ENCODE results near the gene HMX1. TPM values are rescaled to one million over a fixed set of nuclear protein-coding genes. Genes with fewer than 3 reads are reported as not detected.

The HMX1 gene
- total RNA-seq, 1 donor from 2014 or later = 0.92 TPM

DNA sequence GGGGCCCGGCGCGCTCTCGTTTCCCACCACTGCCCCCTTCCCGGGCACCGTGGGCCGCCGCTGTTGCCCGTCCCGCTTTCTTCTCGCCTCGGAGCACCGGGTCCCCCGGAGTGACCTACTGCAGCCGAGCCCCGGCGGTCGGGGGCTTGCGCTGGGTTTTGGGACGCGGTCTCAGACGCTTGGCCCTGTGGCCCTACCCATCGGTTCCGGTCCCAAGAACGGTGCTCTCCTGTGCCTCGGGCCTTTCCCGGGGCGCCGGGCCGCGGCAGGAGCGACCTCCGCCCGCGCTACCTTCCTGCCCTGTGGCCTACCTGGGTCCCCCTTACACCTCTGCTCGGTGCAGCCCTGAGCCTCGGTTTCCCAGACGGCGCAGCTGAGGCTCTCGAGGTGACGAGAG, 21.6 kb upstream of the HMX1 start:
- Mint-ChIP-seq H3K36me3 (no peaks in the 10 kb centered on the region), H3K27ac (no peak overlapping the region), H3K27me3 (ENCODE audit: low read depth) (peaks cover 98% of the 10 kb centered on the region), H3K4me1 (peaks cover 5% of the 10 kb centered on the region), H3K9me3 (no peaks in the 10 kb centered on the region), H3K4me3 (no peak overlapping the region)
- TF ChIP-seq, protein P1, sequence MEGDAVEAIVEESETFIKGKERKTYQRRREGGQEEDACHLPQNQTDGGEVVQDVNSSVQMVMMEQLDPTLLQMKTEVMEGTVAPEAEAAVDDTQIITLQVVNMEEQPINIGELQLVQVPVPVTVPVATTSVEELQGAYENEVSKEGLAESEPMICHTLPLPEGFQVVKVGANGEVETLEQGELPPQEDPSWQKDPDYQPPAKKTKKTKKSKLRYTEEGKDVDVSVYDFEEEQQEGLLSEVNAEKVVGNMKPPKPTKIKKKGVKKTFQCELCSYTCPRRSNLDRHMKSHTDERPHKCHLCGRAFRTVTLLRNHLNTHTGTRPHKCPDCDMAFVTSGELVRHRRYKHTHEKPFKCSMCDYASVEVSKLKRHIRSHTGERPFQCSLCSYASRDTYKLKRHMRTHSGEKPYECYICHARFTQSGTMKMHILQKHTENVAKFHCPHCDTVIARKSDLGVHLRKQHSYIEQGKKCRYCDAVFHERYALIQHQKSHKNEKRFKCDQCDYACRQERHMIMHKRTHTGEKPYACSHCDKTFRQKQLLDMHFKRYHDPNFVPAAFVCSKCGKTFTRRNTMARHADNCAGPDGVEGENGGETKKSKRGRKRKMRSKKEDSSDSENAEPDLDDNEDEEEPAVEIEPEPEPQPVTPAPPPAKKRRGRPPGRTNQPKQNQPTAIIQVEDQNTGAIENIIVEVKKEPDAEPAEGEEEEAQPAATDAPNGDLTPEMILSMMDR (IDR thresholded peaks at IDR 0.05; ENCODE audit: unreplicated experiment) = no peak
- DNase-seq (ENCODE audit: low spot score in 2 of 2, unreplicated experiment in 2 of 2) = no peak

DNA sequence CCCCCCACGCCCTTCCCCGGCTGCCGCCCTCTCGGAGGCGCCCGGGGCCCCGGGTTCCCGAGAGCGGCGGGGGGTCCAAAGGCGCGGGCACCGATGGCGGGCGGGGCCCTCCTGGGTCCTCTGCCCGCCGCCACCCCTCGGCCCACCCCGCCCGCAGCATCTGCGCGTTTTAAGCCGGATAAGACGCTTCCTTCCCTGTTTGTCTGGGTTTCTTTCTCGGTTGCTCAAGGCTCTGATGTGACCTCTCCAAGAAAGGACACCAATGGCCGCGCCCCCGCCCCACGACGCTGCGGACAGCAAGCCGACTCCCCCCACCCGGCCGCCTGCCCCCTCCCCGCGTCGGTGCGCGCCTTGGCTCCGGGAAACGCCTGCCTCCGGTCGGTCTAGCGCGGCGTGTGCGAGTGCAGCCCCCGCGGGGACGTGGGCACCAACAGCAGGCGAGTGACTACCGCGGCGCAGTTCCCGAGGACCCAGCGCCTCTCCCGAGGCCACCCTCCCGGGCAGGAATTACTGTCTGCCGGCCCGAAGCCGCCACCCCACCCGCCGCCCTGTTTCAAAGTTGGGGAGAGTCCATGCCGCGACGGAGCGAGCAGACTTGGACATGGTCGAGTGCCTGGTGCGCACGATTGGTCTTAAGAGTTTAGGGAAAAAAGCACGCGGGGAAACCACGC, 21.1 kb upstream of the HMX1 start:
- no peak overlapping the region for H3K4me3 Mint-ChIP-seq
- peaks cover 98% of the 10 kb centered on the region for H3K27me3 Mint-ChIP-seq (ENCODE audit: low read depth)
- TF ChIP-seq, protein P1 (IDR thresholded peaks at IDR 0.05; ENCODE audit: unreplicated experiment) = no peak
- DNase-seq (ENCODE audit: low spot score in 2 of 2, unreplicated experiment in 2 of 2) = no peak
- H3K27ac Mint-ChIP-seq = no peak overlapping the region
- H3K4me1 Mint-ChIP-seq = peaks cover 5% of the 10 kb centered on the region
- no peaks in the 10 kb centered on the region for H3K36me3 Mint-ChIP-seq
- H3K9me3 Mint-ChIP-seq = no peaks in the 10 kb centered on the region

DNA sequence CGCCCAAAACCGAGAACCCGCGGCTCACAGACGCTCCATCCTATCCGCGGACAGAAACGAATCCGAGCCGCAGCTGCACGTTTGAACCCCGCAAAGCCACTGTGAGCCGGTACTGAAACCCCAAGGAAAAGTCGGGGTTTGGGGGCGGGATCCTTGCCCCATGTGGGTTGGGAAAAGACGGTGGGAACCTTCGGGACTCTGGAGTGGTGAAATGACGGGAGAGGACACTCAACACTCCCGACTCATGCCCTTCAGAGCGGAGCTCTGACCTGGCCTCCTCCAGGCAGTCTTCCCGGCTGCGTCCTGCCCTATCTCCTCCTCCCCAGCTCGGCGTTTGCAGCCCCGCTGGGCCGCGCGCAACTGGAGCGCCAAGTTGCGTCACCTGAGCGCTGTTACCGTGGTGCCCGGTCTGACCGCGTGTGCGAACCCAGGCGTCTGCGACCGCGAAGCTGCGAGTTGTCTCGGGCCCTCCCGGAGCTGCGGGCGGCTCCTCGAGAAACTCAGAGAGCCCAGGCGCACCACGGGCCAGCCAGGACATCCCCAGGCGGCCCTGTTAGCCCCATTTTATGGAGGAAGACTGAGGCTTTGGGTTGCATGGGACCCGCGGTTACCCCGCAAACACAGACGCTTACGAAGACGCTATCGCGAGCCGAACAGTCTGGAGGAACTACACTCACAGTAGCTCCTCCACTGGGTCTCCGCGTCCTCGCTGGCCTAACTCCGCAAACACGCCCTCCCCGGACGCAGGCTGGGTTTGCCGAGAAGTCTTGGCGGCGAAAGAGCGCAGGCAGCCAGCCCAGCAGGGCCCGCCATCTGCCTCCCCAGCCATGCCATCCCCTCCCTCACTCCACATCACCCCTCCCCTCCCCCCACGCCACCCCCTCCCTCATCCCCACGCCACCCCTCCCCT, 20.3 kb upstream of the HMX1 start:
- H3K27ac Mint-ChIP-seq = no peak overlapping the region
- no peak for DNase-seq (ENCODE audit: low spot score in 2 of 2, unreplicated experiment in 2 of 2)
- H3K27me3 Mint-ChIP-seq (ENCODE audit: low read depth) = peaks cover 98% of the 10 kb centered on the region
- H3K4me3 Mint-ChIP-seq = no peak overlapping the region
- H3K9me3 Mint-ChIP-seq = no peaks in the 10 kb centered on the region
- H3K36me3 Mint-ChIP-seq = no peaks in the 10 kb centered on the region
- peaks cover 5% of the 10 kb centered on the region for H3K4me1 Mint-ChIP-seq
- TF ChIP-seq, protein P1 (IDR thresholded peaks at IDR 0.05; ENCODE audit: unreplicated experiment) = no peak

DNA sequence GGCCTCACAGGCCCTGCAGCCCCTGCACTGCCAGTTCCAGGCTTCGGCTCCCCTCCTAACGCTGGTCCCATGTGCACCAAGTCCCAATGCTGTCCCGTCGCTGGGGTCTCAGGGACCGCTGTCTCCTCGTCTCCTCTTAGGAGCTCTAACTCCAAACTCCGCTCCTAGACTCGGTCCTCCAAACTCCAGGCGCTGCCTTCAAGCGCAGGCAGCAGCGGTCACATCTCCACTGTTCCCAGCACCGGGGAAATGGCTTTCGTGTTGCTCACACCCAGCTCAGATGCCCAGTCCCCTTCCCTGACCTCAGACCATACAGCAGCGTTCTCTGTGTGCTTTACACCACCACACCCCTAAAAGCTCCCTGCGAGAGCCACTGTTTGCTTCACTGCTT, 19.6 kb upstream of the HMX1 start:
- no peak for DNase-seq (ENCODE audit: low spot score in 2 of 2, unreplicated experiment in 2 of 2)
- TF ChIP-seq, protein P1 (IDR thresholded peaks at IDR 0.05; ENCODE audit: unreplicated experiment) = no peak
- H3K27me3 Mint-ChIP-seq (ENCODE audit: low read depth) = peaks cover 98% of the 10 kb centered on the region
- no peaks in the 10 kb centered on the region for H3K36me3 Mint-ChIP-seq
- H3K9me3 Mint-ChIP-seq = no peaks in the 10 kb centered on the region
- peaks cover 5% of the 10 kb centered on the region for H3K4me1 Mint-ChIP-seq
- no peak overlapping the region for H3K27ac Mint-ChIP-seq
- no peak overlapping the region for H3K4me3 Mint-ChIP-seq

DNA sequence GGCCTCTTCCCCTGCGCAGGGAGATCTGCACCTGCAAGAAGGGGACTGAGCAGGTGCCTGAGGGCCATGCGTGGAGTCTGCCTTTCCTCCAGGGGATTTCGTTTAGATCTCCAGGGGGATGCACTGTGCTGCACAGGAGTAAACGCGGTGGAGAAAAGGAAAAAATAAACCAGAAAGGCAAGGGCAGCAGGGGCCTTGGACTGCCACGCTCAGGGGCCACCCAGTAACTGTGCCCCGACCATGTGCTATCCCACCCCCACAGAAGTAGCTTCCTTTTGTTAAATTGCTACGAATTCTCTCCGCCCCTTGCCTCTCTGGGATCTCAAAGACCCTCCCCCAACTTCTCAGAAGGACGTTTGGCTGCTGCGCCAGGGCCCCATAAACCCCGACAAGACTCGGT, 17.2 kb upstream of the HMX1 start:
- Mint-ChIP-seq H3K4me1 (peaks cover 5% of the 10 kb centered on the region), H3K27ac (no peak overlapping the region), H3K4me3 (no peak overlapping the region), H3K36me3 (no peaks in the 10 kb centered on the region), H3K9me3 (no peaks in the 10 kb centered on the region), H3K27me3 (ENCODE audit: low read depth) (peaks cover 96% of the 10 kb centered on the region)
- DNase-seq (ENCODE audit: low spot score in 2 of 2, unreplicated experiment in 2 of 2) = no peak
- TF ChIP-seq, protein P1 (IDR thresholded peaks at IDR 0.05; ENCODE audit: unreplicated experiment) = no peak
